HL-60 (cell line): ENCODE results near the gene GRIK5.
A peak's percentile ranks its signal among the peaks of the same experiment; 100 is the strongest.

Experiments used
- CTCF ChIP-seq: IDR thresholded peaks from one replicate; pipeline ENCODE4 v1.5.1; 2011; ENCODE audit warnings: low read length, control low read depth, inconsistent platforms; ENCODE audit not compliant: insufficient read depth
- POLR2AphosphoS5 ChIP-seq: IDR thresholded peaks from 2 replicates; pipeline ENCODE4 v1.6.1; 2012; ENCODE audit warnings: low read depth

- TF ChIP-seq CTCF, result peak; percentile 25
- no peak for TF ChIP-seq POLR2AphosphoS5
These were observed 71.6 kb downstream of the GRIK5 start for GRCh38 chr19:41998246-41999020.
